H1 (cell line): ENCODE measurements around the gene INPPL1. TPM values are rescaled to one million over a fixed set of nuclear protein-coding genes. Genes with fewer than 3 reads are reported as not detected.
"Not testable (repeated sequence)": the region's sequence is repeated elsewhere in the genome, so short reads cannot be mapped to it uniquely, and the experiment has no call there.

Source experiments
- CTCF ChIA-PET: fragments of 300-600 bp; sonication (Branson Sonifier 250); formaldehyde crosslinking; loops from one replicate; lab custom pipeline; 2021; ENCODE audit not compliant: partially characterized antibody; lab: Charles Lee
- POLR2A ChIA-PET: fragments of 300-600 bp; sonication (Branson Sonifier 250); formaldehyde crosslinking; loops from one replicate; lab custom pipeline; 2021; ENCODE audit warnings: inconsistent platforms; ENCODE audit not compliant: partially characterized antibody; lab: Charles Lee
- DNase-seq, 2 experiments: peaks; one replicate each; pipeline versions ENCODE4 v3.0.0 to v3.0.0-alpha.2; 2010 to 2022; ENCODE audit warnings: low spot score in 2 of 2, low read depth in 1 of 2, mixed read lengths in 1 of 2
- FAIRE-seq: peaks from 2 replicates; lab custom pipeline; 2011; peaks lifted over from hg19 to GRCh38; lab: Jason Lieb, UNC
- H2AFZ ChIP-seq: 2 replicates; pipeline ENCODE4 v1.8.1; 2012; ENCODE audit warnings: low read length, inconsistent platforms
- H2AK5ac ChIP-seq: 2 replicates; pipeline ENCODE4 v1.6.1; 2013; ENCODE audit warnings: low read depth, low read length
- H2BK120ac ChIP-seq: replicated peaks from 2 replicates; pipeline ENCODE3; 2013; ENCODE audit warnings: low read depth, low read length, inconsistent platforms
- H2BK12ac ChIP-seq: 2 replicates; pipeline ENCODE4 v1.6.1; 2013; ENCODE audit warnings: low read depth, low read length
- H2BK15ac ChIP-seq: 2 replicates; pipeline ENCODE4 v1.6.1; 2013; ENCODE audit warnings: low read length
- H2BK20ac ChIP-seq: 2 replicates; pipeline ENCODE4 v1.6.1; 2013; ENCODE audit warnings: low read length
- H2BK5ac ChIP-seq: 2 replicates; pipeline ENCODE4 v1.6.1; 2013; ENCODE audit warnings: low read depth, low read length
- H3K14ac ChIP-seq: 2 replicates; pipeline ENCODE4 v1.6.1; 2013; ENCODE audit warnings: inconsistent platforms; ENCODE audit not compliant: insufficient read length
- H3K18ac ChIP-seq: 2 replicates; pipeline ENCODE4 v1.6.1; 2013; ENCODE audit warnings: low read length; ENCODE audit errors: extremely low read depth
- H3K23ac ChIP-seq: 2 replicates; pipeline ENCODE4 v1.6.1; 2013; ENCODE audit warnings: inconsistent platforms; ENCODE audit not compliant: insufficient read length
- H3K23me2 ChIP-seq: 2 replicates; pipeline ENCODE4 v1.6.1; 2013; ENCODE audit warnings: low read depth, low read length
- H3K27ac ChIP-seq: 2 replicates; pipeline ENCODE4 v1.6.1; 2011; ENCODE audit warnings: low read depth, low read length, inconsistent platforms
- H3K27me3 ChIP-seq, 4 experiments: replicated peaks in 1 of 4; 1 replicate in 1 of 4; 2 replicates in 3 of 4; pipeline versions ENCODE4 v1.6.1 to v1.8.1; 2011 to 2013; ENCODE audit warnings: low read length in 3 of 4, mild to moderate bottlenecking in 3 of 4, inconsistent platforms in 2 of 4, mixed read lengths in 2 of 4, moderate library complexity in 1 of 4; ENCODE audit not compliant: control insufficient read depth in 3 of 4, insufficient read depth in 3 of 4; ENCODE audit errors: extremely low read depth in 1 of 4
- H3K36me3 ChIP-seq, 4 experiments: 2 replicates each; pipeline versions ENCODE4 v1.6.1 to v1.8.1; 2011 to 2013; ENCODE audit warnings: mild to moderate bottlenecking in 4 of 4, low read length in 3 of 4, moderate library complexity in 2 of 4, control low read depth in 1 of 4, inconsistent platforms in 1 of 4; ENCODE audit not compliant: insufficient read depth in 4 of 4, control insufficient read depth in 2 of 4
- H3K4ac ChIP-seq: replicated peaks from 2 replicates; pipeline ENCODE3; 2013; ENCODE audit warnings: low read length, low read depth, mixed read lengths, inconsistent platforms; ENCODE audit not compliant: insufficient read length
- H3K4me1 ChIP-seq, 4 experiments: replicated peaks in 1 of 4; 1 replicate in 1 of 4; 2 replicates in 3 of 4; pipeline versions ENCODE4 v1.6.1 to v1.8.1; 2011 to 2013; ENCODE audit warnings: low read length in 3 of 4, inconsistent platforms in 2 of 4, mixed read lengths in 1 of 4; ENCODE audit not compliant: insufficient read depth in 4 of 4, control insufficient read depth in 3 of 4
- H3K4me2 ChIP-seq, 2 experiments: 2 replicates each; pipeline versions ENCODE4 v1.6.1 to v1.8.1; 2011 to 2013; ENCODE audit warnings: low read depth in 2 of 2, low read length in 2 of 2, control low read depth in 1 of 2, inconsistent platforms in 1 of 2, mild to moderate bottlenecking in 1 of 2; ENCODE audit not compliant: insufficient read depth in 1 of 2
- H3K4me3 ChIP-seq, 4 experiments: fragments of 200-600, 300-600 bp in 1 of 4; sonication (generic), shearing (Covaris generic), sonication (Bioruptor Twin) in 1 of 4; 2 replicates each; pipeline versions ENCODE4 v1.5.1 to v1.8.1; 2011 to 2016; ENCODE audit warnings: low read length in 4 of 4, low read depth in 3 of 4, control low read depth in 2 of 4, inconsistent platforms in 2 of 4, mild to moderate bottlenecking in 2 of 4, mixed read lengths in 1 of 4, moderate library complexity in 1 of 4; ENCODE audit not compliant: insufficient read depth in 2 of 4; ENCODE audit errors: extremely low read depth in 1 of 4
- H3K56ac ChIP-seq: replicated peaks from 2 replicates; pipeline ENCODE3; 2013; ENCODE audit warnings: low read depth, mild to moderate bottlenecking, mixed read lengths, low read length, inconsistent platforms; ENCODE audit not compliant: insufficient read length
- H3K79me1 ChIP-seq: 2 replicates; pipeline ENCODE4 v1.6.1; 2013; ENCODE audit warnings: low read depth, low read length, control low read depth
- H3K79me2 ChIP-seq, 2 experiments: 2 replicates each; pipeline versions ENCODE4 v1.6.1 to v1.8.1; 2012 to 2013; ENCODE audit warnings: low read length in 2 of 2, mild to moderate bottlenecking in 2 of 2, inconsistent platforms in 1 of 2; ENCODE audit not compliant: insufficient read depth in 2 of 2, control insufficient read depth in 1 of 2
- H3K9ac ChIP-seq, 4 experiments: replicated peaks in 1 of 4; 1 replicate in 1 of 4; 2 replicates in 3 of 4; pipeline versions ENCODE4 v1.6.1 to v1.8.1; 2011 to 2013; ENCODE audit warnings: low read depth in 3 of 4, low read length in 3 of 4, control low read depth in 2 of 4, mild to moderate bottlenecking in 2 of 4, moderate library complexity in 2 of 4, inconsistent platforms in 1 of 4; ENCODE audit errors: extremely low read depth in 1 of 4
- H3K9me3 ChIP-seq, 2 experiments: 2 replicates each; pipeline versions ENCODE4 v1.6.1 to v1.8.1; 2012 to 2013; ENCODE audit warnings: mild to moderate bottlenecking in 2 of 2, moderate library complexity in 2 of 2, control low read depth in 1 of 2, inconsistent platforms in 1 of 2, low read depth in 1 of 2, low read length in 1 of 2, mixed read lengths in 1 of 2; ENCODE audit not compliant: insufficient read depth in 2 of 2
- H4K20me1 ChIP-seq, 2 experiments: replicated peaks in 1 of 2; 2 replicates each; pipeline versions ENCODE3 to v1.8.1; 2011 to 2013; ENCODE audit warnings: inconsistent platforms in 2 of 2, low read length in 2 of 2, mild to moderate bottlenecking in 1 of 2; ENCODE audit not compliant: insufficient read depth in 2 of 2, control insufficient read depth in 1 of 2
- H4K5ac ChIP-seq: 2 replicates; pipeline ENCODE4 v1.6.1; 2013; ENCODE audit warnings: low read length, low read depth, mixed read lengths, inconsistent platforms; ENCODE audit not compliant: insufficient read length
- H4K8ac ChIP-seq: 2 replicates; pipeline ENCODE4 v1.8.0; 2013; ENCODE audit warnings: mild to moderate bottlenecking, moderate library complexity, low read length, inconsistent platforms; ENCODE audit not compliant: insufficient read depth; ENCODE audit errors: extremely low read depth
- H4K91ac ChIP-seq: replicated peaks from 2 replicates; pipeline ENCODE3; 2013; ENCODE audit warnings: low read length, mixed read lengths, inconsistent platforms; ENCODE audit not compliant: insufficient read length
- CTCF ChIP-seq, 3 experiments: IDR thresholded peaks; 1 replicate in 2 of 3; 2 replicates in 1 of 3; pipeline versions ENCODE4 v1.5.1 to v1.6.1; 2011; ENCODE audit warnings: low read length in 3 of 3, mild to moderate bottlenecking in 3 of 3, inconsistent platforms in 2 of 3, low read depth in 1 of 3, moderate library complexity in 1 of 3; ENCODE audit not compliant: insufficient read depth in 1 of 3; ENCODE audit errors: control extremely low read depth in 1 of 3
- RAD21 ChIP-seq, 2 experiments: IDR thresholded peaks in 1 of 2; conservative IDR thresholded peaks in 1 of 2; 2 replicates each; pipeline ENCODE4 v1.6.1; 2011; ENCODE audit warnings: low read depth in 2 of 2, low read length in 2 of 2, improper control_type of control experiment in 1 of 2, inconsistent platforms in 1 of 2, mild to moderate bottlenecking in 1 of 2, moderate library complexity in 1 of 2
- WGBS, 2 experiments: shearing (Covaris generic) in 1 of 2; methylation state at CpG; one replicate each; pipeline versions ENCODE4 v1.1.6 to v1.1.7; 2013 to 2015; ENCODE audit warnings: low lambda C conversion rate in 2 of 2, mixed read lengths in 2 of 2, inconsistent platforms in 1 of 2, low coverage in 1 of 2, missing lambda C conversion rate in 1 of 2; ENCODE audit not compliant: insufficient replicate concordance in 2 of 2, insufficient coverage in 1 of 2, insufficient read length in 1 of 2; ENCODE audit errors: extremely low coverage in 1 of 2, missing lambda C conversion rate in 1 of 2; 5-methylcytosine and 5-hydroxymethylcytosine counted together
- polyA plus RNA-seq, 7 experiments: library from polyadenylated mRNA; depleted of rRNA in 3 of 7; stranded (reverse) in 5 of 7; unstranded in 2 of 7; fragments of >200 nt in 5 of 7; fragments of 200-250 nt in 2 of 7; gene quantifications; 1 replicate in 5 of 7; 2 replicates in 1 of 7; 4 replicates in 1 of 7; pipeline versions ENCODE4 v1.2.1 to v1.2.3, GENCODE V29; 2011 to 2013; ENCODE audit warnings: missing spikeins in 2 of 7, mixed read lengths in 2 of 7
- total RNA-seq: library from RNA; stranded (reverse); fragmentation: NEBNext Ultra II Directional; extraction: Animal tissue kit (Norgen Biotek cat#: 25700); gene quantifications from 2 replicates; pipeline ENCODE4 v1.2.1, GENCODE V29; 2021

The INPPL1 gene
- total and polyA plus RNA-seq, 2 of the 8 experiments (the other 6 are each of a cell fraction or from before 2014, with no cell fraction given): 54.5 to 79.5 TPM

- POLR2A ChIA-PET: not testable (repeated sequence)
Observed at GRCh38 chr11:72181553-72181958, 43.0 kb upstream of the INPPL1 start.

More at GRCh38 chr11:72181553-72181958, 43.0 kb upstream of the INPPL1 start:
- not testable (repeated sequence) for H4K91ac ChIP-seq, FAIRE-seq, H2BK120ac ChIP-seq, H2AK5ac ChIP-seq, H3K4me1 ChIP-seq, H3K4me3 ChIP-seq, H2BK5ac ChIP-seq, H4K5ac ChIP-seq, H2BK15ac ChIP-seq, H2BK20ac ChIP-seq, H3K23me2 ChIP-seq, H3K9me3 ChIP-seq, H3K27ac ChIP-seq, H3K14ac ChIP-seq, H3K56ac ChIP-seq, H3K79me1 ChIP-seq, H3K4ac ChIP-seq, H3K23ac ChIP-seq, H3K36me3 ChIP-seq, H2BK12ac ChIP-seq, H3K9ac ChIP-seq, H3K4me2 ChIP-seq, H4K8ac ChIP-seq, H3K79me2 ChIP-seq, H3K27me3 ChIP-seq, H4K20me1 ChIP-seq, H3K18ac ChIP-seq
- 0 out of 2 replicates have a peak overlapping the region, but pooled peaks have one; percentile 70 for H2AFZ ChIP-seq
- CTCF ChIA-PET: interaction anchor here (0.7 to 3.8 kb wide), 20 partner anchors 9 to 173 kb away, joined by 3 to 61 read pairs (median 5); partner anchors contain the start of gene FOLR1
- WGBS, 2 experiments: 71% methylated on average over 3 of the region's 3 CpGs; no CpG with 5 or more reads in 1 of the 2 experiments
- TF ChIP-seq CTCF (IDR thresholded peaks at IDR 0.05; ENCODE audit: control extremely low read depth in 1 of 3, insufficient read depth in 1 of 3, low read depth in 1 of 3, low read length in 3 of 3): peak; percentile 47 to 52 (median 50)
- TF ChIP-seq RAD21 (IDR thresholded peaks at IDR 0.05 in 1 of 2, conservative IDR thresholded peaks at IDR 0.05 in 1 of 2; ENCODE audit: low read depth in 2 of 2, low read length in 2 of 2): peak; percentile 56 to 61
- peak in 1 of 2 experiments; percentile 51 for DNase-seq
